Activated CD8-positive, alpha-beta memory T cell treated with anti-CD3 and anti-CD28 coated beads for 36 hours (primary cell): ENCODE results near the gene COL18A1. TPM values are rescaled to one million over a fixed set of nuclear protein-coding genes. Genes with fewer than 3 reads are reported as not detected.
"Not testable (repeated sequence)": the region's sequence is repeated elsewhere in the genome, so short reads cannot be mapped to it uniquely, and the experiment has no call there.

Experiments used
- CTCF ChIA-PET: fragments of 350-600 bp; sonication (Branson Sonifier 250); formaldehyde crosslinking; loops from one replicate; lab custom pipeline; 2021; ENCODE audit warnings: antibody characterized with exemption; lab: Charles Lee
- POLR2A ChIA-PET: fragments of 350-600 bp; sonication (Branson Sonifier 250); formaldehyde crosslinking; loops from one replicate; lab custom pipeline; 2021; ENCODE audit warnings: antibody characterized with exemption; lab: Charles Lee
- total RNA-seq, 2 experiments: library from RNA; stranded (reverse); gene quantifications; one replicate each; pipeline ENCODE4 v1.2.3, GENCODE V29; 2021

The COL18A1 gene
- total RNA-seq, 2 experiments from 2014 or later, result 1.9 TPM

DNA sequence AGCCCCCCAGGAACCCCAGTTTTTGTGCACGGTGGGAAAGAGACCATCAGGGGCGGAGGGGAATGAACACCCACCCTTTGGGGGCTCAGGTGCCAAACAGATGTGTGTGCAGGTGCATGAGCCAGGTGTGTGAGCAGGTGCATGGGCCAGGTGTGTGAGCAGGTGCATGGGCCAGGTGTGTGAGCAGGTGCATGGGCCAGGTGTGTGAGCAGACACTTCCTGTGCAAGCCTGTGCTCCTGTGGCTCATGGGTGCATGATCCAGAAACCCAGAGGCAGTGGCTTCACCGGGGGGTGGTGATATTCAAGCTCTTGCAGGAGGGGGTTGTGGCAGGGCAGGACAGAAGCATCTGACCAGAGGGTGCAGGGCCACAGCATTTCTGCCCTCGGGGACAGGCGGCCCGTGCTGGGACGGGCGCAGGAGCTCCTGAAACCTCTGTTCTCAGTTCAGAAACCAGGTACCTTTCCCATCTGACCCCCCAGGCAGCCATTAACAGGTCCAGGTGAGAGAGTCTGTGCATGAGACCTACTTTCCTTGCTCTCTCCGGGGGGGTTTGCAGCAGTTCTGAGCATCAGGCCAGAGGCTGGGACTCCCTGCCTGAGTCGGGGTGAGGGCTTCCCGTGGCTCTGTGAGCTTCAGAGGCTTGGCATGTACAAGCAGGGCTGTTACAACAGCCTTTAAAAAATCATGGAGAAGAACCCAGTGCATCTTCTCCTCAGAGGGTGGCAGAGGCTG is 29.1 kb downstream of the COL18A1 start:
- CTCF ChIA-PET, result no interaction called here
- POLR2A ChIA-PET, result no interaction called here

DNA sequence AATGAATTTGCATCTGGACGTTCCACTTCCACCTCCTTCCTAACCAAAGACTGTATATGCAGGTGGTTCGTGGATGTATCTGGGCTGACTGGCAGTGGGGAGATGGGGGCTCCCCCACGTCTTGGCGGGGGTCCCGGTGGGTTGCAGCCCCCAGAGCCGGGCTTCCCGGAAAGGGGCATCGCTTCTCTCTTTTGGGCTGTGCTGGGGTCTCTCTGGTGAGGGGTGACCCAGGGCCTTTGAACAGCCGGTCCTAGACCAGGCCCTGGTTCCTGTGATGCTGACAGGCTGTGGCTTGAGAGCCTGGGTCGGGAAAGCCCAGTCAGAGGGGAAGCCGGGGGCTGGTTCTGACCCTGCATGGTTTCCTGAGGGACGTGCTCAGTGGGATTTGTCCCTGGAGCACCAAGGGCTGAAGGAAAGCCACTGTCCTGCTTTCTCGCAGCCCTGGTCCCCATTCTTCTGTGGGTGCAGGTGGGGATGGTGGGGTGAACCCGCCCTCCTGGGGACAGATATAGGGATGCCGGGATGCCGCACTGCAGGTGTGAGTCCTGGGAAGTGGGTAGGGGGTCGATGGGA is 29.8 kb downstream of the COL18A1 start:
- POLR2A ChIA-PET, result no interaction called here
- CTCF ChIA-PET, result no interaction called here

DNA sequence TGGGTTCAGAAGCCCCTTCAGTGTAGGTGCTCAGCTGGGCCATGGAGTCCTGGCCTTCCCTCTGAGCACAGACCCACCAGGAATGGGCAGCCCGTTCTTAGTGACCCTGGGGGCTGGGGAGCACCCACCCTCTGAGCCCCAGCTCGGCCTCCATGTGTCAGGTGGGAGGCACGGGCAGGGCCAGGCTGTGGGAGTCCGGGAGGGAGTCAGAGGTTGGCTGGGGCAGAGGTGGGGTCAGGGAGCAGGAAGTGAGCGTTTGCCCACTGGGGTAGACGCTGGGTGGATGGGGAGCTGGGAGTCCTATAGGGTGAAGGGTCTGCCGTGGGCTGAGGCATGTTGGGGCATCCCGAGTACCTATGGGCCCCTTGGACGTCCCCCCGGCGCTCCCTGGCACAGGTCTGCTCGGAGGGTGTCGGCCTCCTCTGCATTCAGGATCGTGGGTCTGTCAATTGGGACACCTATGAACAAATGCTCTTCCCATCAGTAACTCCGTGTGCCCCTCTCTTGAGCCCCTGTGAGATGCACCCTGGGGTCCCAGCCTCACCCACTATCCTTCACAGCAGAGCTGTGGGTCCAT is 30.5 kb downstream of the COL18A1 start:
- CTCF ChIA-PET, result no interaction called here

GRCh38 chr21:45436351-45437065 is 31.5 kb downstream of the COL18A1 start:
- ChIA-PET CTCF (no interaction called here), POLR2A (interaction anchor here (0.6 kb wide), 1 partner anchor 559 kb away, joined by 8 read pairs; no protein-coding TSS in a partner anchor)

More for the DNA sequence above, 30.5 kb downstream of the COL18A1 start:
- POLR2A ChIA-PET, result no interaction called here

GRCh38 chr21:45437844-45438243 is 32.9 kb downstream of the COL18A1 start:
- CTCF ChIA-PET, result interaction anchor here (0.8 kb wide), 1 partner anchor 297 kb away, joined by 3 read pairs; no protein-coding TSS in a partner anchor

DNA sequence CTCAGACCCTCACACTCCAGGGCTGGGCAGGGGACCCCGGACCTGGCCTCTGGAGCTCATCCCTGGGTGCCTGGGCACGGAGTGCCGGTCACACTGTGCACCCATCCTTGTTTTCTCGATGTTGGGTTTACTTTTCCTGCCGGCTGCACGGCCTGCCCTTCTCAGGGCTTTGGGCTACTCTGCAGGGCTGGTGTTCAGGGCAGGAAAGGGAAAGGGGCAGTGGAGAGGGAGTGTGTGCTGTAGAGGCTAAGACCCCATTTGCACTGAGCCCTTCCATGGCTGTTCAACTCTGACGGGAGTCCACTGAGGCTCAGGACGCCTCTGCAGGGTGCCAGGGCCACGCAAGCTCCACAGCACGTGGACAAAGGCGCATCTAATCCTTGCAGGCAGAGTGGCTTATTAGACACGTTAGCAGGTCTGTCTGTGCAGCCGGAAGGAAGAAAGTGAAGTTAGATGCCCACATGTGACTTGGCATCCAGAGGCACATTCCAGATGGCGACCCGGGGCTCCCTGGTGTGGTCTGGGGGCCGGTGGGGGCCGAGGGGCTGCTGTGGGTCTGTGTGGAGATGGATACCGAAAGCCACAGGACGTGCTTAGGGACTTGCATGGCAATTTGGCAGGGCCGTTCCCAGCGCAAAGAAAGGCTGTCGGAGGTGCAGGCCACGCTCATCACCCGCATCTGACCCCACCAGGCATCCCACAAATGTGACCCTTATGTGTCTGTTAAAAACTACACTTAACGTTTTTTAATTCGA is 33.6 kb downstream of the COL18A1 start:
- ChIA-PET CTCF (interaction anchor here (0.8 to 3.9 kb wide), 2 partner anchors 146 to 298 kb away, joined by 3 to 20 read pairs; no protein-coding TSS in a partner anchor), POLR2A (no interaction called here)

More at GRCh38 chr21:45437844-45438243, 32.9 kb downstream of the COL18A1 start:
- POLR2A ChIA-PET, result not testable (repeated sequence)

DNA sequence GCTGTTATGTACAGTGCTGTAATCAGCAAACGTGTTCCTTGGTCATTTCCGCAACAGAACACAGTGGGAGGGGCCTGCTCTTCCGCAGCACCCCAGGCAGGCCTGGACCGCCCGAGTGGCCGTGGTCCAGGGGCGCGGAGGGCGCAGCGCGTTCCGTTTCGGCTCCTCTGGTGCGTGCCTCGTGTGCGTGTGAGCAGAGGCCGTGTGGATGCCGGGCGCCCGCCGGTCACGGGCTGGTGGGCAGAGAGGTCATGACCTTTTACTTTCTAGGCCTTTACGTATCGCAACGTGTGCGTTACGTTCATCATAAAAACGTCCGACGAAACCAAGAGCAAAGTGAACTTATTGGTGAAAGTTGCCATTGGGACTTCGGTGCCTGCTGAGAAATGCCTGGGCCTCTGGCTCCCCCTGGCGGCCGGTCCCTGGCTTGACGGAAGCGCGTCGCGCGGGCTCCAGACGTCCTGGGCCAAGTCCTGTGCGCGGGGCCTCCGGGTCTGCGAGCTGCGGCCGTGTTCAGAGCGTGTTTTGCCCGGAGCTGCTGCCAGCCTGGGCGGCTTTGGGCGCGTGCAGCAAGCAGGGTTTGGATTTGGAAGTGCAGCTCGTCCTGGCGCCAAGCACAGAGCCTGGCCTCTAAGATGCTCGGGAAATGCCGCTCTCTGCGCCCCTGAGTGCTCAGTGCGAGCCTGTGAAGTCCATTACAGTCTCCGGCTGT is 34.4 kb downstream of the COL18A1 start:
- POLR2A ChIA-PET, result no interaction called here
- CTCF ChIA-PET, result interaction anchor here (0.6 to 3.9 kb wide), 6 partner anchors 78 to 381 kb away, joined by 3 to 20 read pairs (median 6); partner anchors contain the start of gene POFUT2

- POLR2A ChIA-PET, result no interaction called here
- CTCF ChIA-PET, result interaction anchor here (0.6 to 3.9 kb wide), 7 partner anchors 79 to 380 kb away, joined by 3 to 20 read pairs (median 5); partner anchors contain the start of gene POFUT2
Measured at GRCh38 chr21:45439901-45440461, 35.0 kb downstream of the COL18A1 start.

GRCh38 chr21:45440736-45441350 is 35.9 kb downstream of the COL18A1 start:
- POLR2A ChIA-PET, result no interaction called here
- CTCF ChIA-PET, result interaction anchor here (1.4 to 3.9 kb wide), 3 partner anchors 148 to 379 kb away, joined by 5 to 20 read pairs (median 13); no protein-coding TSS in a partner anchor

GRCh38 chr21:45441431-45442255 is 36.7 kb downstream of the COL18A1 start:
- CTCF ChIA-PET, result interaction anchor here (1.4 to 3.9 kb wide), 3 partner anchors 149 to 378 kb away, joined by 5 to 20 read pairs (median 13); no protein-coding TSS in a partner anchor

DNA sequence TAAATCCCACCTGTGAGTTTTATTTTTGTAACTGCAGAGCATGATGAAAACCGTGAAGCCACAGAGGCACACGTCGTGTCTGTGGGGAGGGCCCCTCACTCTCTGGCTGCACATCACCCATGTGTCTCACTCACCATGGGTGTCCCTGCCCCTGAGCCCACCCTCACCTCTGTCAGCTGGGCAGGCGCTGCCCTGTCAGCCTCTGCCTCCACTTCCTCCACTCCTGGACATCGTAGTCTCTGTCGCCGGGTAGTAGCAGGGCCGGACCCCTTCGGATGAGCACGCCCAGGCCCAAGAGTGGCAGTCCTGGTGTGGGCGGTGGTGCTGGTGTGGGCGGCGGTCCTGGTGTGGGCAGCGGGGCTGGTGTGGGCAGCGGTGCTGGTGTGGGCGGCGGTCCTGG is 37.3 kb downstream of the COL18A1 start:
- CTCF ChIA-PET, result no interaction called here
- POLR2A ChIA-PET, result no interaction called here

More at GRCh38 chr21:45441431-45442255, 36.7 kb downstream of the COL18A1 start:
- POLR2A ChIA-PET, result no interaction called here

- CTCF ChIA-PET, result interaction anchor here (0.9 kb wide), 1 partner anchor 301 kb away, joined by 3 read pairs; no protein-coding TSS in a partner anchor
- POLR2A ChIA-PET, result not testable (repeated sequence)
Measured at GRCh38 chr21:45442686-45443594, 38.0 kb downstream of the COL18A1 start.

- ChIA-PET POLR2A (no interaction called here), CTCF (interaction anchor here (0.9 kb wide), 1 partner anchor 302 kb away, joined by 3 read pairs; no protein-coding TSS in a partner anchor)
Measured at GRCh38 chr21:45443595-45444181, 38.7 kb downstream of the COL18A1 start.

- CTCF ChIA-PET, result no interaction called here
- POLR2A ChIA-PET, result no interaction called here
Measured at GRCh38 chr21:45444385-45444784, 39.4 kb downstream of the COL18A1 start.

GRCh38 chr21:45445369-45445768 is 40.4 kb downstream of the COL18A1 start:
- ChIA-PET POLR2A (no interaction called here), CTCF (no interaction called here)
